ENCODE measurements around the gene TMED5.
"Not testable (repeated sequence)": the region's sequence is repeated elsewhere in the genome, so short reads cannot be mapped to it uniquely, and the experiment has no call there.

Gene TMED5

DNA sequence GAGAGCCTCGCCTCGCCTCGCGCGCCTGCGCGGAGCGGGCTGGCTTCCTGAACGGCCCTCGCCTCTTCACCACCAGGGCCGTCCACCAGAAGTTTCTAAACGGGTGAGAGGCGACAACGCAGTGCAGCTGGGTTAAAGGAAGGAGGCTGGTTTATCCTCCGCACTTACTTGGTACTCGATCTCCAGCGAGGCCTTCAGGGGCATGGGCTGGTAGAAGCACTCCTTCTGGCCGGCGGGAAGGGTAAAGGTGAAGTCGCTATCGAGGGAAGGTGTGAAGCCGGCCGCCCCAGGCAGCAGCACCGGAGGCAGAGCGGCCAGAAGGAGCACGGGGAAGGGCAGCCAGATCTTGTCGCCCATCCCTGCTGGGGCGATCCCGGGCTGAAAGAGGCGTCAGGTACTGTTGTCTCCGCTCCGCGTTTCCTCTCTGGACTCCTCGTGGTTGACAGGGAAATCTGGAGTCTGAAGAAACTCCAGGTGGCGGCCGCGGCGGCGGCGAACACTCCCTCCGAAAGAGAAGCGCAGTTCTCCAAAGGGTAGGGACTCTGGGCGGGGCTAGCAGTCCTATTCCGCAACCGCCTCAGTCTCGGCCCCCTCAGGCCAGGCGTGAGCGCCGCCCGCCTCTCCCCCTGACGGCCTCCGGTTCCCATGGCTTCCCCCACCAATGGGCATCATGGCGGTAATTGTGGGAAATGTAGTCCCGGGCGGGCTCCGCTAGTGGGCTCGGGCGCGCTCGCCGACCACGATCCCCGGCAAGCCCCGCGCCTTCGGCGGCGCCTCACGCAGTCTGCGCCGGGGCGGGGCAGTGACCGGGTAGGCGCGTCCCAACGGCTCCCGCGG lies at the start of gene TMED5:
Gene TMED5 (minus strand): TSS at position 528 of the 837 bp plus-strand sequence. CDS start 171 bp downstream, at position 357.
- DNase-seq (ENCODE audit: low read depth), result peak; percentile 99

DNA sequence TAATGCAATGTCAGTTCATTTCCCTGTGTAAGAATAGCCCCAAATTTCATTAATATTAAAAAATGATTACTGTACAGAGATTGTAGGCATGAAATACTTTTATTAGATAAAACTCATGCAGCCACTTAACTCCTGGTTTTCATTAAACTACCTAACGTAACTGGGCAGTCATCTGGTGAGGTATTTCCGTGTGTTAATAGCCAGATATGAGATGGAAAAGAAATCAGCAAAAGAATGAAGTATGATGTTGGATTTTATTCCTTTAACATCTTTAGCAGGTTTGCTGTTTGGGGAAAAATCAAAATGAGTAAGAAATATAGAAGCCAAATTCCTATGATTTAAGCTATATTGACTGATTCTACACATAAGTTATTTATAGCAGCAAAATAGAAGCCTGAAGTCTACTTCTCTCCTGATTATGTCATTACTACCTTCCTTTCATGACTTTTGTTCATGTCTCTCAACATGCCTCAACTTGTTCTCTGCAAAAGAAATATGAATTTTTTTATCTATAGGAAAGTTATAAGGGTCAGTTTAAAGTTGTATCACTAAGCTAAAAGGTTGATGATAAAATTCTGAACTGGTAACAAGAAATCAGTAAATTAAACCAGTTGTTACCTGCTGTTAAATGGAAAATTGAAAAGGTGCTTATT lies 42.9 kb upstream of the TMED5 start:
- peak; percentile 12 for DNase-seq (ENCODE audit: low read depth)

DNA sequence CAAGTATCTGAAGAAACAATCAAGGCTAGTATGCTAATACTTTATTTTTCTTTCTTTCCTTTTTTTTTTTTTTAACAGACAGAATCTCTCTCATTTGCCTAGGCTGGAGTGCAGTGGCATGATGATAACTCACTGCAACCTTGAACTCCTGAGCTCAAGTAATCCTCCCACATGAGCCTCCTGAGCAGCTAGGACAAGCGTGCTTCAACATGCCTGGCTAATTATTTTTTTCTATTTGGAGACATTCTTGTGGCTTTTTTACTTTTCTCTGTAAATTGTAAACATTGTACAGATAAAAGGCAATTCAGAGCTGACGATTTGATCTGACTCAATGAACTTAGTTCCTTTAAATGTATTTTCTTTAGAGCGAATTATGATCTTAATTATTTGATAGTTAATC lies 41.7 kb upstream of the TMED5 start:
- peak; percentile 77 for DNase-seq (ENCODE audit: low read depth)

DNA sequence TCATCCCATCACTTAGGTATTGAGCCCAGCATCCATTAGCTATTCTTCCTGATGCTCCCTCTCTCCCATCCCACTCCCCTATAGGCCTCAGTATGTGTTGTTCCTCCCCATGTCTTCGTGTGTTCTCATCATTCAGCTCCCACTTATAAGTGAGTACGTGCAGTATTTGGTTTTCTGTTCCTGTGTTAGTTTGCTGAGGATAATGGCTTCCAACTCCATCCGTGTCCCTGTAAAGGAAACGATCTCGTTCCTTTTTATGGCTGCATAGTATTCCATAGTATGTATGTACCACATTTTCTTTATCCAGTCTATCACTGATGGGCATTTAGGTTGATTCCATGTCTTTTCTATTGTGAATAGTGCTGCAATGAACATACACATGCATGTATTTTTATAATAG lies 40.5 kb upstream of the TMED5 start:
- not testable (repeated sequence) for DNase-seq (ENCODE audit: low read depth)

DNA sequence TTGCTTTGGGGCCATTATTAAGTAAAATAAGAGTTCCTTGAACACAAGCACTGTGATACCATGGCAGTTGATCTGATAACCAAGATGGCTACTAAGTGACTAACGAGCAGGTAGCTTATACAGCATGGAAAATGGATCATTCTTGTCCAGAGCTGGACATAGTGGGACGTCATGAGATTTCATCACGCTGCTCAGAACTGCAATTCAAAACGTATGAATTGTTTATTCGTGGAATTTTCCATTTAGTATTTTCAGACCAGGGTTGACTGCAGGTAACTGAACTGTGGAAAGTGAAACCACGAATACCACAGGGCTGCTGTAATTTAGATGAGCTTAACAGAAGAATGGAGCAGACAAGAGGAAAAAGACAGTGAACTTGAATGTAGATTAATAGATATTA lies 39.2 kb upstream of the TMED5 start:
- peak; percentile 87 for DNase-seq (ENCODE audit: low read depth)

DNA sequence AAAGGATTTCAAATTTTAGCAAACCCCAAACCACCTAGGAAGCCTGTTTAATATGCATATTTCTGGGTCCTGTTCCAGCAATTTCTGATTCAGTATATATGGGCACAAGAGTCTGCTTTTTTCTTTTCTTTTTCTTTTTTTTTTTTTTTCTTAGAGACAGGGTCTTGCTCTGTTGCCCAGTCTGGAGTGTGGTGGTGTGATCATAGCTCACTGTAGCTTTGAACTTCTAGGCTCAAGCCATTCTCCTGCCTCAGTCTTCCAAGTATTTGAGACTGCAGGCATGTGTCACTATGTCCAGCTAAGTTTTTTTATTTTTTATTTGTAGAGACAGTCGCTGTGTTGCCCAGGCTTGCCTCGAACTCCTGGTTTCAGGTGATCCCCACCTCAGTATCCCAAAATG lies 35.1 kb upstream of the TMED5 start:
- no peak for DNase-seq (ENCODE audit: low read depth)

DNA sequence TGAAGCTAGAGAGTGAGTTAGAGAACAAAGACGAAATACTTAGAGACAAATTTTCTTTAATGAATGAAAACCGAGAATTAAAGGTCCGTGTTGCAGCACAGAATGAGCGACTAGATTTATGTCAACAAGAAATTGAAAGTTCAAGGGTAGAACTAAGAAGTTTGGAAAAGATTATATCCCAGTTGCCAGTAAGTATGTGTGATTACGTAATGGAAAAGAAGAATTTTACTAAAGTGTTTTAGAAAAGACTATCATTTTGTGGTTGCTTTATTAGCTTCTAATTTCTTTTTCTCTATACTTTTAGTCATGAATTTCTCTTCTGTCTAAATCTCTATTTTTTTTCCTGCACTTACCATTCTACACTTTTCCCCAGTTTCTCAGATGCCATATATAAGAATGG lies 27.0 kb upstream of the TMED5 start:
- peak; percentile 21 for DNase-seq (ENCODE audit: low read depth)

DNA sequence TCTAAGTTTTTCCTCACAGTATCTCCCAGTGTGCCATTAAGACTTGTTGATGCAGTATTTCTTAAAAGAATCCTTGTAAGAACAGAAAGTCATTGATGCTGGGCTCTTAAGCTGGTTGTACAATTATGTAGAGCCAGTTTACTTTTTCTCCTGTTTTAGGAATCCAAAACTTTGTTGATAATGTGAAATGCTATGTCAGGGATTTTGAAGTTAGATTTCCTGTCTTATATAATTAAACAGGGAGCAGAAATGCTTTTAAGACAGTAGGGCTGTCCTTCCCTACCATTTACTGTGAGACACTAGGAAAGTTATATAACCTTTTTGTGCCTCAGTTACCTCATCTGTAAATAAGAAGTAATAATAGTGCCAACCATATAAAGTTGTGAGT lies 26.3 kb upstream of the TMED5 start:
- no peak for DNase-seq (ENCODE audit: low read depth)

DNA sequence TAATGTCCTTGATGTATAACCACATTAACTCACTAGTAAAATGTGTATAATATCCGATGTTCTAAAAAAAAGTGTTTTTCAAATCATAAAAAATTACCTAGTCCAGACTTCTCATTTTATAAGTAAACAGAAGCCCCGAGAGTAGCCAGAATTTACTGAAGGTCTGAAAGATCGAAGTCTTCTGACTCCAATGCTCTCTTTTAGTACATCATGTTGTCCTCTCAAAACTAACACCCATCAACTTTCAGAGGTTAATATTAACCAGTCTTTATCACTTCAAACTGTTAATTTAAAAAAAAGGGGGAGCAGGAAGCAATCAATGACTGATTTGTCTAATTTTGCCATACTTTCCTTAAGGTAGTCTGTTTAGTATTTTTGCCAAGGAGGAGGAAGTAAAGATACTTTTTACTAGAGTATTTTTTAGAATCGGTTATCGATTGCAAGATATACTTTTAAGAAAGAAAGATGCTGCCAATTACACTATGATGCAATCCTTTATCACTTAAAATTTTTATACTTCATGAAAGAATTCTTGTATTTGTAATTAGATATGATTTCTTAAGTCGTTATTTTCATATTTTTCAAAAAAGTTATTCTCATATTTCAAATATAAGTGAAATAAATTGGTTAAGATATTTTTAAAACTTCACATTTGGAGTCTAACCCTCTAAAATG lies 25.8 kb upstream of the TMED5 start:
- no peak for DNase-seq (ENCODE audit: low read depth)

DNA sequence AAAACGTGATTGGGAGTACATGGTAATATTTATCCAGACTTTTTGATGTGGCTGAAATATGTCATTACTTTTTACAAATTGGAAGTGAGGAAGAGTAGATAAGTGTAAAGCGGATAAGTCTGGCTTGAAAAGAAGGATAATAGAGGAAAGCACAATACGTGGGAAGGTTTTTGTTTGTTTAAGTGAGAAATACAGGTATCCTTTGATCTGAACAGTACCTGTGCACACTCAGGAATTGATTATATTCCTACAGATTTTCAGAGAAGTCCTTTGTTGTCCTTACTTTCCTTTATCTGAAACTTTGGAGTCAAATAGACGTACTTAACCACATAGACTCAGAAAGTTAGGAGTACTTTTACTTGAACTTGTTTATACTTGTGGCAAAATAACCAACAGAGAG lies 20.5 kb upstream of the TMED5 start:
- no peak for DNase-seq (ENCODE audit: low read depth)

DNA sequence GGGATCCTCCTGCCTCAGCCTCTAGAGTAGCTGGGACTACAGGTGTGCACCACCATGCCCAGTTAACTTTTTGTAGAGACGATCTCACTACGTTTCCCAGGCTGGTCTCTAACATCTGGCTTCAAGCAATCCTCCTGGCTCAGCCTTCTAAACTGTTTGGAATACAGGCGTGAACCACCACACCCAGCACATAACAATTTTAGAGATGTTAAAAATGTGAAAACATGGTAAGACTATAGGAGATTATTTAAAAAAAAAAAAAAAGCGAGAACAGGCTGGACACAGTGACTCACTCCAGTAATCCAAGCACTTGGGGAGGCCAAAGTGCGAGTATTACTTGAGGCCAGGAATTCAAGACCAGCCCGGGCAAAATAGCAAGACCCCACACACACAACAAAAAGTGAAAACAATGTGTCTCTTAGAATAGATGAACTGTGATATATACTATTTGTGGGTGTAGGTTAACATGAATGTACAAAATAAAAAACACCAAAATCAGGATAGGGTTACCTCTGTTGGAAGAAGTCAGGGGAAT lies 19.9 kb upstream of the TMED5 start:
- peak; percentile 57 for DNase-seq (ENCODE audit: low read depth)

DNA sequence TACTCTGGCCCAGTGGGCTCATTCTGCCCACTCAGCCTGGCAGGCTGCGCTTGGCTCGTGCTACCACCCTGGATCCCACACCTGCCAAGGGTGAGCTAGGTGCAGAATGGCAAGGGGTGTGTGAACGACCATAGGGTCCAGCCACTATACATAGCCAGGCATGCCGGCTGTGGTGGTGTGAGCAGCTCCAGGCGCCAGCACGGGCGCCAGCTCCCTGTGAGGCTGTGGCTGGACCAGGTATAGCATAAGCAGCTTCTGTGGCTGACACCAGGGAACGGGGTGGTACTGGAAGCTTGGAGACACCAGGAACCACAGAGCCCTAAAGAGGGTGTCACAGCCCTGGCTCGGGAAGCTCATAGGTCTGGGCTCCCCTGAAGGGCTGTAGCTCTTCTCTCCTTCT lies 18.9 kb upstream of the TMED5 start:
- DNase-seq (ENCODE audit: low read depth), result no peak

DNA sequence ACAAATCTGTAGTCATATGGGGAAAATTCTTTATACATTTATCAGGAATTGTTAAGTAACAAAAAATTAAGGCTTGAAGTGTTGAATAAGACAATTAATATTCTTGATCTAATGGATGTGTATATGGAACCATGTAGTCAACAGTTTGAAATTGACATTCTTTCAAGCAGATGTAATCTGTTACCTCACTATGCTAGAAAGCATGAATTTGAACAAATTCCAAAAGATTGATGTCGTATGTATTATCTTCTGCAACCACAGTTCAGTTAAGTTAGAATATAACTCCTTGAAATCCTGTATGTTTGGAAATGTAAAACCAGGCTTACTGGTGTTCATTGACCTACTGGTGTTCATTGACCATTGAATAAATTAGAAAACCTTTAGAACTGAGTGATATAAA lies 16.4 kb upstream of the TMED5 start:
- peak; percentile 68 for DNase-seq (ENCODE audit: low read depth)

DNA sequence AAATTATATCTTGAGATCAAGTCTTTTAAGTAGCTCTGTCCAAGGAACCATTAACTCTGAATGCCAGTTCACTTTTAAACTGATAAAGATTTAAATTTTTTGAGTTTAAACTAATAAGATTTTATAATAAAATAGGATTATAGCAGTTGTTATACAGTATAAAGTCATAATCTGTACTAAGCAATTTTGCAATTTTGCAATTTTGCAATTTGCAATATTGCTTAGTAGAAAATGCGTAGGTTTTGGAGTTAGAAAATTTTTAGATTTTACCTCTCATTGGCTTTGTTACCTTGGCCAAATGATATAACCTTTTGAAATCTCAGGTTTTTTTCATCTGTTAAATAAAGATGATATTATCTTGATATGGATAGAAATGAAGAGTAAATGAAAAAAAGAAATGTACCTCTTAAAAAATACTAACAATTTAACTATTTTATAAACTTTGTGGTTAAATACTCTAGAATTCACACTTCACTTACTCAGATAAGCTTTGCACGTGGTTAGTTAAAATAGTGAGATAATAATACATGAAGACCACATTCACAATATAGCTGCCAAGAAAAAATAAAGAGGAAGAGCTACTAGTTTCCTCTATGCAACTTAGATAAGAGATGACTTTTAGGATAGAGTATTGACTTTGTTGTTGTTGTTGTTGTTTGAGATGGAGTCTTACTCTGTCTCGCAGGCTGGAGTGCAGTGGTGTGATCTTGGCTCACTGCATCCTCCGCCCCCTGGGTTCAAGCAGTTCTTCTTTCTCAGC lies 14.2 kb upstream of the TMED5 start:
- no peak for DNase-seq (ENCODE audit: low read depth)

DNA sequence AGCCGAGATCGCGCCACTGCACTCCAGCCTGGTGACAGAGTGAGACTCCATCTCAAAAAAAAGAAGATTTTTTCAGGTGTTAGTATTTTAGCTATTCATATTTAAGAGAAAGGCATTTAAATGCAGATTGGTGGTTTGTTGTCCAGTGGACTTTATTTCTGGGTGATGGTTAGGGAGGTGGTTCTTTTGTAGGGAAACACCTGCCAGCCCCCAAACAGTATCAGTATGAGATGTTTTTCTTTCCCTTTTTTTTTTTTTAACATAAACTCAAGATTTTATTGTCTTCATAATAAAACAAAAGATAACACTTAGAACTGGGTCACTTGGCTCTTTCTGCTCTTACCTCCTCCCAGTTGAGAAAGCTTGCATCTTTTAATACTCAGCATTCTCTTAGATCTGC lies 10.2 kb upstream of the TMED5 start:
- no peak for DNase-seq (ENCODE audit: low read depth)

DNA sequence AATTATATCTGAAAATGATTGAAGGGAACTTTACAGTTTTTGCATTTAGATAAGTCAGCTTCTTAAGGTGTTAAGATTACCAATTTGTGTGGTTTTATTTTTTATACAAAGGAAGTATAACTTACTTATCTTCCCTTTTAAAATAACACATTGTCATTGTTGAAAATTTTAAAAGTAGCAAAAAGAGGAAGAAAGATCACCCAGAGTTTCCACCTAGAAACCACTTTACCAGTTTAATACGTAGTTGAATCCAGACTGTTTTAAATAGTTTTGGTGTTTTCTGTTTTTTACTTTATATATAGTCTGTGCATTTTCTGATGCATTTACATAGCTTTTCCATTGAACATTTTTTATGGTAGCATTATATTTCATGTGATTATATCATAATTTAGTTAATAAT lies 6.5 kb upstream of the TMED5 start:
- no peak for DNase-seq (ENCODE audit: low read depth)

DNA sequence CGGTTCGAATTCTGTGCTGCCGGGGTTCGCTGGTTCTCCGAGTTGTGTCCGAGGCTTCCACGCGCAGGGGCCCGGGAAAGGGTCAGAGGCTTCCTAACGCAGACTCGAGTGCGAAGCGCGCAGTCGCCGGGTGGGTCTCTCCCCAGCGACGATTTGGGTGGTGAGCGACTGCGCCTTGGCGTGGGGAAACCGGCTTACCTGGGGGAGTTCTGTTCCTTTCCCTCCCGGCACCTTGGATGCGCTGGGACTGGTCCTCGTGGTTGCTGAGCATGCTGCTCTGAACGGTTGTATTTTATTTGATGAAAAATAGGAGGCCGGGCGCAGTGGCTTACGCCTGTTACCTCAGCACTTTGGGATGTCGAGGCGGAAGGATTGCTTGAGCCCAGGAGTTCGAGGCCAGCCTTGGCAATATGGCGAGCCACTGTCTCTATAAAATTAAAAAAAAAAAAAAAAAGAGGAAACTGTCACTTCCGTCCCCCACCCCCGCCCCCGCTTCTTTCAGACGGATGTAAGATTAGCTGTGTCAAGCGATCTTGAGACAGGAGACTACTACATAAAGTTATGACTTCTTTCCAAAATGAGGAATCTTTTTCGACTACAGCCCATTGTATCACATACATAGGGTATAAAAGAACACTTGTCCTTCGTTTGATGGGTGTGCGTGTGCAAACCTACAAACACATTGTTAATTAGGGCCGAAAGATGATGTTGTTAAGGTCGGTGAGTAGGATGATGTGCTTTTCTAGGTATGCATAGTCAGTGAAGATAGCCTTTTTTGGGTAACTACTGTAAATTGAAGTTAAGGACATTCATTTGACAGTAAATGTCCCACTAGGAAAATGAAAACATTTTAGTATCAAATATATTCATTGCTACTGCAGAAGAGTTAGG lies 755 bp upstream of the TMED5 start, which contains the start of gene CCDC18:
Gene CCDC18 (plus strand): TSS at position 2 of the 891 bp plus-strand sequence. CDS start 2,638 bp downstream, outside the sequence.
- DNase-seq (ENCODE audit: low read depth), result peak; percentile 58

DNA sequence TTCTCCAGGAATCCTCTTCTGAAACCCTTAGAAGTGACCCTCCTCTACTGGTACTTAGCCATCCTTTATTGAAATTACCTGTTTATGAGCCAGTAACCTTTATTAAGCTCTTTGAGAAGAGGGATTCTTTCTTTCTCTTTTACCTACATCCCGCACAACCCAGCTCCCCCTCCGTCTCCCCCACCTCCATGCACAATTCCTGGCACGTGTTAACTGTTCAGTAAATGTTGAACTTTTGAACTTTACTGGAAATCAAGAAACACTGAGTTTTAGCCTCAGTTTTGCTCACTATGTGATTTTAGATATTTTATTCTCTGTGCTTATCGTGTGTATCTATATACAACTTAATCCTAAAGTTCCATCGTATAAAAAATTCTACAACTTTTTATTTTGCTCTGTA lies 1.8 kb downstream of the TMED5 start:
- DNase-seq (ENCODE audit: low read depth), result peak; percentile 30

DNA sequence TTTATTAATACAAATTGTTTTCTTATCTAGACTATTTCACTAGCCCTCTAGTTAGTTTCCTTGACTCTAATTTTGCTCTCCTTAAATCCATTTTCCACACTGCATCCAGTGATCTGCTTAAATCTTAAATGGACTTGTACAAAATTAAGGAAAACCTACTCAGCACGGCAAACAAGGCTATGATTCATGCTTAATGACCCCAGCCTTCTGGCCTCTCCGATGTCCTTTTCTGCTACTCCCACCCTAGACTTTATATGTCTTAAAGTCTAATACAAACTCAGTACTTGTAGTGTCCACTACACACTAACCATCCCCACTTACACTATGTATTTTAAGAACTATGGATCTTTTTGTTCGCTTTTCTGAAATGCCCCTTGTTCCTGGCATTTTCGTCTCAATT lies 2.2 kb downstream of the TMED5 start:
- DNase-seq (ENCODE audit: low read depth), result peak; percentile 56

DNA sequence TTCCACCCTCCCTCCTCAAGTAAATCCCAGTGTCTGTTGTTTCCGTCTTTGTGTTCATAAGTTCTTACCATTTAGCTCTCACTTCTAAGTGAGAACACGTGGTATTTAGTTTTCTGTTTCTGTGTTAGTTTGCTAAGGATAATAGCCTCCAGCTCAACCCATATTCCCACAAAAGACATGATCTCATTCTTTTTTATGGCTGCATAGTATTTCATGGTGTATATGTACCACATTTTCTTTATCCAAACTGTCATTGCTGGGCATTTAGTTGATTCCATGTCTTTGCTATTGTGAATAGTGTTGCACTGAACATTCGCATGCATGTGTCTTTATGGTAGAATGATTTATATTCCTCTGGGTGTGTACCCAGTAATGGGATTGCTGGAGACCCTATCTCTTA lies 5.6 kb downstream of the TMED5 start:
- not testable (repeated sequence) for DNase-seq (ENCODE audit: low read depth)

DNA sequence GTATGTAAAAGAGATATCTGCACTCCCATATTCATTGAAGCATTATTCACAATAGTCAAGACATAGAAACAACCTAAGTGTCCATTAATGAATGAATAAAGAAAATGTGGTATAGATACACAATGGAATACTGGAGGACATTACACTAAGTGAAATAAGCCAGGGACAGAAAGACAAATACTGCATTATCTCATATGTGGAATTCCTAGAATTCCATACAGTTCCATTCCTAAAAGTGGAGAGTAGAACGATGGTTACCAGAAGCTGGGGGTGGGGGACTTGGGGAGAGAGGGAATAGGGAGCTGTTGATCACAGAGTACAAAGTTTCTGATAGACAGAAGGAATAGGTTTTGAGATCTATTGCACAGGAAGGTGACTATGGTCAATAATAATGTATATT lies 7.4 kb downstream of the TMED5 start:
- no peak for DNase-seq (ENCODE audit: low read depth)
